ENCODE measurements around the gene CX3CL1. TPM values are rescaled to one million over a fixed set of nuclear protein-coding genes. Genes with fewer than 3 reads are reported as not detected.
"Not testable (repeated sequence)": the region's sequence is repeated elsewhere in the genome, so short reads cannot be mapped to it uniquely, and the experiment has no call there.

Gene CX3CL1
- total and polyA plus RNA-seq, 4 donors, result 17.5 to 62.5 (median 46.5) TPM

GRCh38 chr16:57341441-57342303 is 30.6 kb upstream of the CX3CL1 start:
- ATAC-seq (ENCODE audit: low FRiP score) (no peak), DNase-seq (no peak)
- Histone ChIP-seq H3K27ac (ENCODE audit: low read depth in 1 of 2, low read length in 2 of 2) (no peak overlapping the region), H3K27me3 (ENCODE audit: control insufficient read depth in 1 of 2, insufficient read depth in 2 of 2, low read length in 1 of 2) (no peaks in the 10 kb centered on the region), H3K36me3 (ENCODE audit: control insufficient read depth in 1 of 2, insufficient read depth in 2 of 2, low read length in 1 of 2) (no peaks in the 10 kb centered on the region), H3K4me1 (ENCODE audit: control insufficient read depth in 1 of 2, insufficient read depth in 2 of 2, low read length in 2 of 2) (no peaks in the 10 kb centered on the region), H3K9me3 (ENCODE audit: control insufficient read depth, low read length) (no peaks in the 10 kb centered on the region), H3K4me3 (ENCODE audit: low read length in 2 of 2) (no peak overlapping the region)
- intact Hi-C loops (cut with DNase I), result no loop called here
- WGBS, 2 donors, result 85 to 87% methylated on average over 8 of the region's 8 CpGs

- intact Hi-C loops (cut with DNase I), result not testable (repeated sequence)
These were observed 29.7 kb upstream of the CX3CL1 start for GRCh38 chr16:57342606-57343005.

DNA sequence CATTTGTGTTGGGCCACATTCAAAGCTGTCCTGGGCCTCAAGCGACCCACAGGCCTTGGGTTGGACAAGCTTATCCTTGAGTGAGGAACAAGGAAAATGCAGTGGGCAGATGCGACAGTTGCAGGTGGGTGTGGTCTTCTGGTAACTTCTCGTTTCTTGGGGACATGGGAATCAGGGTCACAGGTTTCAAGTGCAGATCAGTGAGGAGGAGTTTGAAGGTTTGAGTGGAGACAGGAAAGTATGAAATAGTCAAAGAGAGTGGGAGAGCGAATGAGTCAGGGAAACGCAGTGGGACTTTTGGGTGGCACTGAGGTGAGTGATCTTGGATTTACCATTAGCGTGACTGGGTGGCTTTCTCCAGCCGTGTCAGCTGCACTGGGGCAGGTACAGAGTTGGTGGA is 29.1 kb upstream of the CX3CL1 start:
- no peaks in the 10 kb centered on the region for H3K27me3 ChIP-seq (ENCODE audit: control insufficient read depth in 1 of 2, insufficient read depth in 2 of 2, low read length in 1 of 2)
- no peak for ATAC-seq (ENCODE audit: low FRiP score)
- no peaks in the 10 kb centered on the region for H3K4me1 ChIP-seq (ENCODE audit: control insufficient read depth in 1 of 2, insufficient read depth in 2 of 2, low read length in 2 of 2)
- H3K9me3 ChIP-seq (ENCODE audit: control insufficient read depth, low read length), result no peaks in the 10 kb centered on the region
- no peak for DNase-seq
- intact Hi-C loops (cut with DNase I), result no loop called here
- WGBS, 2 donors, result 94 to 97% methylated on average over 7 of the region's 7 CpGs
- H3K36me3 ChIP-seq (ENCODE audit: control insufficient read depth in 1 of 2, insufficient read depth in 2 of 2, low read length in 1 of 2), result no peaks in the 10 kb centered on the region
- no peak overlapping the region for H3K27ac ChIP-seq (ENCODE audit: low read depth in 1 of 2, low read length in 2 of 2)
- H3K4me3 ChIP-seq (ENCODE audit: low read length in 2 of 2), result no peak overlapping the region

More at GRCh38 chr16:57342606-57343005, 29.7 kb upstream of the CX3CL1 start:
- not testable (repeated sequence) for DNase-seq; H3K27me3 ChIP-seq (ENCODE audit: control insufficient read depth in 1 of 2, insufficient read depth in 2 of 2, low read length in 1 of 2); H3K4me3 ChIP-seq (ENCODE audit: low read length in 2 of 2); H3K9me3 ChIP-seq (ENCODE audit: control insufficient read depth, low read length); ATAC-seq (ENCODE audit: low FRiP score); H3K27ac ChIP-seq (ENCODE audit: low read depth in 1 of 2, low read length in 2 of 2); H3K36me3 ChIP-seq (ENCODE audit: control insufficient read depth in 1 of 2, insufficient read depth in 2 of 2, low read length in 1 of 2); H3K4me1 ChIP-seq (ENCODE audit: control insufficient read depth in 1 of 2, insufficient read depth in 2 of 2, low read length in 2 of 2)
- 92 to 97% methylated on average over 9 of the region's 9 CpGs for WGBS, 2 donors

- H3K9me3 ChIP-seq (ENCODE audit: control insufficient read depth, low read length); H3K4me3 ChIP-seq (ENCODE audit: low read length in 2 of 2); H3K4me1 ChIP-seq (ENCODE audit: control insufficient read depth in 1 of 2, insufficient read depth in 2 of 2, low read length in 2 of 2); H3K27me3 ChIP-seq (ENCODE audit: control insufficient read depth in 1 of 2, insufficient read depth in 2 of 2, low read length in 1 of 2); ATAC-seq (ENCODE audit: low FRiP score); intact Hi-C loops (cut with DNase I); H3K36me3 ChIP-seq (ENCODE audit: control insufficient read depth in 1 of 2, insufficient read depth in 2 of 2, low read length in 1 of 2); DNase-seq; H3K27ac ChIP-seq (ENCODE audit: low read depth in 1 of 2, low read length in 2 of 2): not testable (repeated sequence)
- 95 to 98% methylated on average over 5 of the region's 5 CpGs for WGBS, 2 donors
These were observed 28.2 kb upstream of the CX3CL1 start for GRCh38 chr16:57344094-57344493.

DNA sequence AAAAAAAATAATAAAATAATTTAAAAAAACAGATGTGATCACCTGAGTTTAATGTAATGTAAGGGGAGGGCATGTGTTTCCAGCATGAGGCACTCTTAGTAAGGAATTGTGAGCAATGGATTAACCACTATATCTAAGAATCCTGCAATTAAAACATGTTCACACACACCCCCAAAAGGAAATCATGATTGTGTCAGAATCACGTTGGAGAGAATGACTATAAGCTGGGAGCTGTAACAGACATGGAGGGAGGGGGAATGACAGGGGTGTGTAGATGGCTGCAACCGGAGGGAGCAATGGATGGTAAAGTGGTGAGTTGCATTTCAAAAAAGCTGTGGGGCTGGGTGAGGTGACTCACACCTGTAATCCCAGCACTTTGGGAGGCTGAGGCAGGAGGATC is 27.3 kb upstream of the CX3CL1 start:
- intact Hi-C loops (cut with DNase I), result no loop called here
- Histone ChIP-seq H3K4me1 (ENCODE audit: control insufficient read depth in 1 of 2, insufficient read depth in 2 of 2, low read length in 2 of 2) (no peaks in the 10 kb centered on the region), H3K27me3 (ENCODE audit: control insufficient read depth in 1 of 2, insufficient read depth in 2 of 2, low read length in 1 of 2) (no peaks in the 10 kb centered on the region), H3K4me3 (ENCODE audit: low read length in 2 of 2) (no peak overlapping the region), H3K36me3 (ENCODE audit: control insufficient read depth in 1 of 2, insufficient read depth in 2 of 2, low read length in 1 of 2) (no peaks in the 10 kb centered on the region), H3K9me3 (ENCODE audit: control insufficient read depth, low read length) (no peaks in the 10 kb centered on the region), H3K27ac (ENCODE audit: low read depth in 1 of 2, low read length in 2 of 2) (no peak overlapping the region)
- ATAC-seq (ENCODE audit: low FRiP score) (no peak), DNase-seq (no peak)
- 69 to 73% methylated on average over 2 of the region's 2 CpGs for WGBS, 2 donors

GRCh38 chr16:57345666-57346204 is 26.6 kb upstream of the CX3CL1 start:
- Histone ChIP-seq H3K4me1 (ENCODE audit: control insufficient read depth in 1 of 2, insufficient read depth in 2 of 2, low read length in 2 of 2) (no peaks in the 10 kb centered on the region), H3K4me3 (ENCODE audit: low read length in 2 of 2) (no peak overlapping the region), H3K36me3 (ENCODE audit: control insufficient read depth in 1 of 2, insufficient read depth in 2 of 2, low read length in 1 of 2) (no peaks in the 10 kb centered on the region), H3K9me3 (ENCODE audit: control insufficient read depth, low read length) (no peaks in the 10 kb centered on the region), H3K27ac (ENCODE audit: low read depth in 1 of 2, low read length in 2 of 2) (no peak overlapping the region), H3K27me3 (ENCODE audit: control insufficient read depth in 1 of 2, insufficient read depth in 2 of 2, low read length in 1 of 2) (no peaks in the 10 kb centered on the region)
- ATAC-seq (ENCODE audit: low FRiP score) (no peak), DNase-seq (no peak)
- intact Hi-C loops (cut with DNase I), result no loop called here
- 31 to 36% methylated on average over 3 of the region's 3 CpGs for WGBS, 2 donors

DNA sequence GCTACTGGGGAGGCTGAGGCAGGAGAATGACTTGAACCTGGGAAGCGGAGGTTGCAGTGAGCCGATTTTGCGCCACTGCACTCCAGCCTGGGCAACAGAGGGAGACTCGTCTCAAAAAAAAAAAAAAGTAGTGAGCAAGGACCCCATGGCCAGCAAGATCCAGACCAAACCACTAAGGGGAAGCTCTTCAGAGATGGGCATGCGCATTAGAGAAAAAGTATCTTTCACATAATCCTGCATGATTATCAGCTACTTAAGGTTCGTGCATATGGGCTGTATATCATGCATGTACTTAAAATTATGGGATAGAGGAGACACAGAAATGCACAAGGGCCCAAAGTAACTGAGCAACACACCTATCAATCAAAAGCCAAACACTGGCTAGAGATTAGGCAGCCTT is 24.4 kb upstream of the CX3CL1 start:
- WGBS, 2 donors, result 93 to 94% methylated on average over 6 of the region's 6 CpGs
- ATAC-seq (ENCODE audit: low FRiP score), result no peak
- no peaks in the 10 kb centered on the region for H3K9me3 ChIP-seq (ENCODE audit: control insufficient read depth, low read length)

DNA sequence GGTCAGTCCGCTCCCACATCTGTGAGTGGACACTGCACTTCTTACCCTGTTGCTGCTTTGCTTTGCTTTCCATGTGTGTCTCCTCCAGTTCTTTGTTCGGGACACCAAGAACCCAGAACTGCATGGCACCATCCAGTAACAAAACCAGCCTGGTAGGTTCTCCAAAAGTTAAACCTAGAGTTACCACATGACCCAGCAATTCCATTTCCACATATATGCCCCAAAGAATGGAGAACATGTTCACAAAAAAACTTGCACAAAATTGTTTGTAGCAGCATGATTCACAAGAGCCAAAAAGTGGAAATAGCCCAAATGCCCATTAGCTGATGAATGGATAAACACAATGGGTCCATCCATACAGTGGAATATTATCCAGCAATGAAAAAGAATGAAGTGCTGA is 24.0 kb upstream of the CX3CL1 start:
- no peak for DNase-seq
- no peaks in the 10 kb centered on the region for H3K4me1 ChIP-seq (ENCODE audit: control insufficient read depth in 1 of 2, insufficient read depth in 2 of 2, low read length in 2 of 2)
- intact Hi-C loops (cut with DNase I), result no loop called here
- H3K36me3 ChIP-seq (ENCODE audit: control insufficient read depth in 1 of 2, insufficient read depth in 2 of 2, low read length in 1 of 2), result no peaks in the 10 kb centered on the region
- 66 to 94% methylated on average over 2 of the region's 2 CpGs for WGBS, 2 donors
- H3K27me3 ChIP-seq (ENCODE audit: control insufficient read depth in 1 of 2, insufficient read depth in 2 of 2, low read length in 1 of 2), result no peaks in the 10 kb centered on the region
- no peak overlapping the region for H3K4me3 ChIP-seq (ENCODE audit: low read length in 2 of 2)
- no peaks in the 10 kb centered on the region for H3K9me3 ChIP-seq (ENCODE audit: control insufficient read depth, low read length)
- ATAC-seq (ENCODE audit: low FRiP score), result no peak
- H3K27ac ChIP-seq (ENCODE audit: low read depth in 1 of 2, low read length in 2 of 2), result no peak overlapping the region

More for the DNA sequence above, 24.4 kb upstream of the CX3CL1 start:
- intact Hi-C loops (cut with DNase I), result no loop called here
- no peak overlapping the region for H3K27ac ChIP-seq (ENCODE audit: low read depth in 1 of 2, low read length in 2 of 2)
- no peaks in the 10 kb centered on the region for H3K27me3 ChIP-seq (ENCODE audit: control insufficient read depth in 1 of 2, insufficient read depth in 2 of 2, low read length in 1 of 2)
- no peak for DNase-seq
- H3K4me1 ChIP-seq (ENCODE audit: control insufficient read depth in 1 of 2, insufficient read depth in 2 of 2, low read length in 2 of 2), result no peaks in the 10 kb centered on the region
- no peak overlapping the region for H3K4me3 ChIP-seq (ENCODE audit: low read length in 2 of 2)
- H3K36me3 ChIP-seq (ENCODE audit: control insufficient read depth in 1 of 2, insufficient read depth in 2 of 2, low read length in 1 of 2), result no peaks in the 10 kb centered on the region
